Mesendoderm (in vitro differentiated cells): ENCODE results near the gene PTPRA.
A peak's percentile ranks its signal among the peaks of the same experiment; 100 is the strongest.

Experiments
- DNase-seq: peaks from one replicate; pipeline ENCODE4 v3.0.0; 2013
- H2AK5ac ChIP-seq: 2 replicates; pipeline ENCODE4 v1.6.1; 2013; ENCODE audit warnings: low read length, inconsistent platforms
- H2BK120ac ChIP-seq: 2 replicates; pipeline ENCODE4 v1.6.1; 2013; ENCODE audit warnings: low read depth, mild to moderate bottlenecking, low read length, moderate library complexity, mixed read lengths
- H2BK15ac ChIP-seq: replicated peaks from 2 replicates; pipeline ENCODE4 v1.6.1; 2013; ENCODE audit warnings: low read depth, mild to moderate bottlenecking, moderate library complexity
- H2BK5ac ChIP-seq: 2 replicates; pipeline ENCODE4 v1.6.1; 2013; ENCODE audit warnings: low read length, inconsistent platforms
- H3K18ac ChIP-seq: 2 replicates; pipeline ENCODE4 v1.6.1; 2013; ENCODE audit warnings: mild to moderate bottlenecking, low read length, mixed read lengths
- H3K23ac ChIP-seq: one replicate; pipeline ENCODE4 v1.6.1; 2013; ENCODE audit warnings: low read length
- H3K27ac ChIP-seq: 2 replicates; pipeline ENCODE4 v1.5.1; 2013; ENCODE audit warnings: low read depth, mild to moderate bottlenecking, inconsistent platforms, low read length, moderate library complexity
- H3K27me3 ChIP-seq: 2 replicates; pipeline ENCODE4 v1.6.1; 2013; ENCODE audit warnings: low read length, control low read depth, mild to moderate bottlenecking, inconsistent platforms; ENCODE audit not compliant: insufficient read depth, poor library complexity
- H3K36me3 ChIP-seq: 2 replicates; pipeline ENCODE4 v1.6.1; 2013; ENCODE audit warnings: low read length, inconsistent platforms; ENCODE audit not compliant: control insufficient read depth, insufficient read depth
- H3K4ac ChIP-seq: one replicate; pipeline ENCODE4 v1.6.1; 2013; ENCODE audit warnings: low read depth, mild to moderate bottlenecking, low read length, moderate library complexity
- H3K4me1 ChIP-seq: 2 replicates; pipeline ENCODE4 v1.6.1; 2013; ENCODE audit warnings: low read depth, low read length, inconsistent platforms; ENCODE audit not compliant: control insufficient read depth
- H3K4me2 ChIP-seq: 2 replicates; pipeline ENCODE4 v1.6.1; 2013; ENCODE audit warnings: low read length
- H3K4me3 ChIP-seq: 2 replicates; pipeline ENCODE4 v1.5.1; 2013; ENCODE audit warnings: mild to moderate bottlenecking, low read length
- H3K56ac ChIP-seq: one replicate; pipeline ENCODE4 v1.6.1; 2013; ENCODE audit warnings: low read length
- H3K79me1 ChIP-seq: 2 replicates; pipeline ENCODE4 v1.6.1; 2013; ENCODE audit warnings: low read length, inconsistent platforms
- H3K79me2 ChIP-seq: 2 replicates; pipeline ENCODE4 v1.6.1; 2013; ENCODE audit warnings: mild to moderate bottlenecking, low read length; ENCODE audit not compliant: control insufficient read depth, insufficient read depth
- H3K9ac ChIP-seq: 2 replicates; pipeline ENCODE4 v1.6.1; 2013; ENCODE audit warnings: low read length, inconsistent platforms
- H4K5ac ChIP-seq: one replicate; pipeline ENCODE4 v1.6.1; 2013; ENCODE audit warnings: low read length
- H4K8ac ChIP-seq: one replicate; pipeline ENCODE4 v1.6.1; 2013; ENCODE audit warnings: low read depth, mild to moderate bottlenecking, control low read depth, low read length, moderate library complexity
- WGBS: extraction: QIAGEN DNeasy Blood & Tissue Kit; methylation state at CpG from one replicate; pipeline ENCODE4 v1.1.7; 2013; ENCODE audit warnings: low lambda C conversion rate, missing lambda C conversion rate; ENCODE audit not compliant: insufficient coverage; ENCODE audit errors: extremely low coverage; 5-methylcytosine and 5-hydroxymethylcytosine counted together

Gene PTPRA

DNA sequence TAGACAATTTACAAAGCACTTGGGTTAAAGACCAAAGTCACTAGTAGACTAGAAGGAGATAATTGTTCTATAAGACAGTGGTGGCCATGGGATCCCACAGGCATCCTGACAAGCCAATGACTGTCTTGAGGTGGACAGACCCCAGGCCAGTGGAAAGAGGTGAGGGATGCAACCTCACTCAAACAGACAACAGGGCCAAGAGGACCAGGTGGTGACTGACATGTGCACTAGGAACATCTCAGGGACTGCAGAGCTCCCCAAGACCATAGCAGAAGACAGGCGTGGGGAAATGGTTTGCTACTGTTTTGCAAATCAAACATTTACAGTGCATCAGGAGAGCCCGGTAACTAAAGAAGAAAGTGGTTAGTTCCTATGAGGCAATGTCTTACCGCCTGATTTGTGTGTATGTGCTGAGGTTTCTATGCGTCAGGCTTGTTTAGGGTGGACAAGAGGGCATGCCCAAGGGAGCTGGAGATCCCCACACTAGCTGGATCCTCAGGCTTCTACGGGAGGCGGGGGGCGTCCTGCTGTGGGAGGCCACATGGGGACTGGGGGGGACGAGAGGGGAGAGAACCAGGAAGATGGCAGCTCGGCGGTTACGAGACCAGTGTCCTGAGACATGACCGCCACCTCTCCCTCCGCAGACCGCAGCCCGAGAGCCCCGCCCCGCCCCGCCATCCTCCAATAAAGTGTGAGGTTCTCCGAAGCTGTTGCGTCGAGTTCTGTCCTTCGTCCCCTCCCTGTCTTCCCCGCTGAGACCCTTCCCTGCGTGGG is 171.9 kb downstream of the PTPRA start:
- Histone ChIP-seq H3K23ac (no peak overlapping the region), H3K4me1 (peaks cover 3% of the 10 kb centered on the region), H3K4ac (peak overlapping the region; percentile 63), H3K27me3 (no peaks in the 10 kb centered on the region), H2BK15ac (no peak overlapping the region), H3K56ac (peak overlapping the region; percentile 93), H3K18ac (peak overlapping the region; percentile 77), H3K36me3 (peaks cover 14% of the 10 kb centered on the region), H2BK5ac (no peak overlapping the region), H4K8ac (no peak overlapping the region), H3K4me3 (peak overlapping the region; percentile 57), H4K5ac (no peak overlapping the region), H2AK5ac (no peak overlapping the region), H3K27ac (peak overlapping the region; percentile 62), H3K4me2 (peak overlapping the region; percentile 59), H3K79me1 (peaks cover 12% of the 10 kb centered on the region), H3K9ac (peak overlapping the region; percentile 85), H3K79me2 (peaks cover 10% of the 10 kb centered on the region), H2BK120ac (no peak overlapping the region)
- DNase-seq = no peak
- WGBS = no CpG with 5 or more reads among the region's 24 CpGs

DNA sequence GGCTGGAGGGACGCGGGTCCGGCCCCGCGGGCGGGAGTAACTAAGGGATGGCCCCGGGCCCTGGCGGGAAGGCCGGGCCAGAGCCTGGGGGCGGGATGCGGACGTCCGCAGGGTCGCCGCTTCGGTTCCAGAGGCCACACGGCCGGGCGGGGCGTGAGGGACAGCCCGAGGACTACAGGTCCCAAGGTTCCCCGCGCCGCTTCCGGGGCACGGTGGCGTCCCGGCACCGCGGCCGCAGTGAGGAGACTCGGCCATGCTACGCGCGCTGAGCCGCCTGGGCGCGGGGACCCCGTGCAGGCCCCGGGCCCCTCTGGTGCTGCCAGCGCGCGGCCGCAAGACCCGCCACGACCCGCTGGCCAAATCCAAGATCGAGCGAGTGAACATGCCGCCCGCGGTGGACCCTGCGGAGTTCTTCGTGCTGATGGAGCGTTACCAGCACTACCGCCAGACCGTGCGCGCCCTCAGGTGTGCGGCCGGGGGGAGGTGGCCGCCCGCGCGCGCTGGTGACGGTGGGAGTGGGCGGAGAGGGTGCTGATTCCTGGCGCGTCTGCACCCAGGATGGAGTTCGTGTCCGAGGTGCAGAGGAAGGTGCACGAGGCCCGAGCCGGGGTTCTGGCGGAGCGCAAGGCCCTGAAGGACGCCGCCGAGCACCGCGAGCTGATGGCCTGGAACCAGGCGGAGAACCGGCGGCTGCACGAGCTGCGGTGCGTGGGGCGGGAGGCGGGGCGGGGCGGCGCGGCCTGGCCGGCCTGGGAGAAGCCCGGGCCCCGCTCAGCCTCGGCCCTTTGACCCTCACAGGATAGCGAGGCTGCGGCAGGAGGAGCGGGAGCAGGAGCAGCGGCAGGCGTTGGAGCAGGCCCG is 172.8 kb downstream of the PTPRA start, which contains the start of gene MRPS26:
Gene MRPS26, plus strand, starts transcription at position 237 of the 861 bp plus-strand sequence. Its CDS starts 17 bp downstream, at position 254.
- Histone ChIP-seq H3K36me3 (peaks cover 14% of the 10 kb centered on the region), H4K8ac (no peak within 1 kb of the TSS), H3K9ac (peak within 1 kb of the TSS; percentile 96), H3K4me2 (peak within 1 kb of the TSS; percentile 99), H2BK120ac (no peak within 1 kb of the TSS), H2BK5ac (peak within 1 kb of the TSS; percentile 51), H3K27me3 (no peaks in the 10 kb centered on the region), H4K5ac (no peak within 1 kb of the TSS), H2BK15ac (no peak within 1 kb of the TSS), H3K79me1 (peaks cover 12% of the 10 kb centered on the region), H3K79me2 (peaks cover 10% of the 10 kb centered on the region), H3K4ac (peak within 1 kb of the TSS; percentile 63), H3K27ac (peak within 1 kb of the TSS; percentile 66), H2AK5ac (no peak within 1 kb of the TSS), H3K18ac (peak within 1 kb of the TSS; percentile 77), H3K4me3 (peak within 1 kb of the TSS; percentile 93), H3K23ac (peak within 1 kb of the TSS; percentile 98), H3K56ac (peak within 1 kb of the TSS; percentile 97), H3K4me1 (peaks cover 3% of the 10 kb centered on the region)
- WGBS = no CpG with 5 or more reads among the region's 104 CpGs
- peak; percentile 95 for DNase-seq

DNA sequence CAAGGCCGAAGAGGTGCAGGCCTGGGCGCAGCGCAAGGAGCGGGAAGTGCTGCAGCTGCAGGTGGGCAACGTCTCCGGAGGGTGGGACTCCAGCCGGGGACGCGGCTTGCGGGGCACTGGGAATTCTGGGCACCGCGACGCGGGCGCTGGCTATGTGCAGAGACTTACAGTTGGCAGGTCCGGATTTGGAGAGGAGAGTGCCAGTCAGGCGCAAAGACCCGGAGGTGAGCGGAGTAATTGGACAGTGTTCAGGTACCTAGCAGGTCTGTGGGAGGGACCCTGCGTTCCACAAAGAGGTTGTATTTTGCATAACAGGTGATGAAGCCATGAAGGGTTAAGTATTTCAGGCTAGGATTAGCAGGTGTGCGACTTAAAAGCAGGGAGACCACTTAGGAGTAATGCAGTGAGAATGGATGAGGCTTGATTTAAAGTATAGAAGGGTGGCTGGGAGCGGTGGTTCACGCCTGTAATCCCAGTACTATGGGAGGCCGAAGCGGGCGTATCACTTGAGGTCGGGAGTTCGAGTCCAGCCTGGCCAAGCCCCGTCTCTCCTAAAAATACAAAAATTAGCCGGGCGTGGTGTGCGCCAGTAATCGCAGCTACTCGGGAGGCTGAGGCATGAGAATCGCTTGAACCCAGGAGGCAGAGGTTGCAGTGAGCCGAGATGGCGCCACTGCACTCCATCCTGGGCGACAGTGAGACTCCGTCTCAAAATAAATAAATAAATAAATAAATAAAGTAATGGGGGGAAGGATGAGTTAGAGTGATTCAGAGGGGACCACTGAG is 173.6 kb downstream of the PTPRA start:
- H3K4ac ChIP-seq = no peak overlapping the region
- H2BK120ac ChIP-seq = no peak overlapping the region
- peak overlapping the region; percentile 99 for H3K4me2 ChIP-seq
- H4K8ac ChIP-seq = no peak overlapping the region
- peaks cover 10% of the 10 kb centered on the region for H3K79me2 ChIP-seq
- no peaks in the 10 kb centered on the region for H3K27me3 ChIP-seq
- H2BK5ac ChIP-seq = no peak overlapping the region
- H3K56ac ChIP-seq = peak overlapping the region; percentile 97
- no peak overlapping the region for H3K18ac ChIP-seq
- H2BK15ac ChIP-seq = no peak overlapping the region
- peaks cover 12% of the 10 kb centered on the region for H3K79me1 ChIP-seq
- peak overlapping the region; percentile 93 for H3K4me3 ChIP-seq
- H3K4me1 ChIP-seq = peaks cover 3% of the 10 kb centered on the region
- H3K27ac ChIP-seq = no peak overlapping the region
- H3K23ac ChIP-seq = peak overlapping the region; percentile 73
- H3K36me3 ChIP-seq = peaks cover 14% of the 10 kb centered on the region
- H4K5ac ChIP-seq = no peak overlapping the region
- WGBS = no CpG with 5 or more reads among the region's 39 CpGs
- peak; percentile 58 for DNase-seq
- no peak overlapping the region for H2AK5ac ChIP-seq
- H3K9ac ChIP-seq = peak overlapping the region; percentile 96

GRCh38 chr20:3047486-3048419 is 174.5 kb downstream of the PTPRA start:
- Histone ChIP-seq H3K79me1 (peaks cover 12% of the 10 kb centered on the region), H2BK5ac (no peak overlapping the region), H3K4me3 (no peak overlapping the region), H3K23ac (no peak overlapping the region), H3K4me1 (peaks cover 2% of the 10 kb centered on the region), H3K36me3 (peaks cover 14% of the 10 kb centered on the region), H3K27me3 (no peaks in the 10 kb centered on the region), H3K9ac (peak overlapping the region; percentile 9), H3K79me2 (peaks cover 10% of the 10 kb centered on the region), H2AK5ac (no peak overlapping the region), H2BK15ac (no peak overlapping the region), H3K4ac (no peak overlapping the region), H2BK120ac (no peak overlapping the region), H3K4me2 (no peak overlapping the region), H3K18ac (no peak overlapping the region), H4K8ac (no peak overlapping the region), H3K27ac (no peak overlapping the region), H4K5ac (no peak overlapping the region), H3K56ac (no peak overlapping the region)
- no peak for DNase-seq
- WGBS = no CpG with 5 or more reads among the region's 14 CpGs
